CD1c-positive myeloid dendritic cell (primary cell): ENCODE results near the gene UBN2.
A peak's percentile ranks its signal among the peaks of the same experiment; 100 is the strongest.
"Not testable (repeated sequence)": the region's sequence is repeated elsewhere in the genome, so short reads cannot be mapped to it uniquely, and the experiment has no call there.

Experiments
- DNase-seq: peaks from one replicate; pipeline ENCODE4 v3.0.0-alpha.2; 2016; ENCODE audit errors: extremely low spot score

UBN2 gene

GRCh38 chr7:139230774-139231512, at the start of gene UBN2:
Gene UBN2, plus strand, starts transcription at chr7:139231237. Its CDS starts 248 bp downstream, at chr7:139231485.
- DNase-seq = peak; percentile 99

DNA sequence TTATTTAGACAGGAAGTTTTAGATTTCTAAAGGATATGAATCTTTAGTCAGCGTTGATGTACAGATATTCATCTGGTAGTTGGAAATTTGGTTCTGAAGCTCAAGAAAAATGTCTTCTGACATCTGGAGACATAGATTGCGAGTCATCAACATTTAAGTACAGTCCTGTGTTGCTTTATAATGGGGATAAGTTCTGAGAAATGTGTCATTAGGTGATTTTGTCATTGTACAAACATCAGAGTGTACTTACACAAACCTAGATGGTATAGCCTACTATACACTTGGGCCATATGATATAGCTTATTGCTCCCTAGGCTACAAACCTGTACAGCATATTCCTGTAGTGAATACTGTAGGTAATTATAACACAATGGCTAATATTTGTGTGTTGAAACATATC, 49.6 kb upstream of the UBN2 start:
- DNase-seq = no peak

- DNase-seq = no peak
These were observed 48.7 kb upstream of the UBN2 start for GRCh38 chr7:139182363-139182762.

DNA sequence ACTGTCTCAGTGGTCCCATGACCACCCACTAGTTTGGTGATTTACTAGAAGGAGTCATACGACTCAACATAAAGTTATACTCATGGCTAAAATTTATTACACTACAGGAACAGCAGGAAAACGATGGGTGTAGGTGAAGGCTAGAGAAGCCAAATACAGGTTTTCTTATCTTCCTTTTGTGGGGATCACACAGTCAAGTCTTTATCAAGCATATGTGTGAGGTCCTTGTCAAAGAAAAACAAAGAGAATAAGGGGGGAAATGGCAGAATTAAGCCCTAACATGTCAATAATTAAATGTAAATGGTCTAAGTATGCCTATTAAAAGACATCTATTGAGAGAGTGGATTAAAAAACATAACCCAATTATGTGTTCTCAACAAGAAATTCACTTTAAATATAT, 47.8 kb upstream of the UBN2 start:
- no peak for DNase-seq

DNA sequence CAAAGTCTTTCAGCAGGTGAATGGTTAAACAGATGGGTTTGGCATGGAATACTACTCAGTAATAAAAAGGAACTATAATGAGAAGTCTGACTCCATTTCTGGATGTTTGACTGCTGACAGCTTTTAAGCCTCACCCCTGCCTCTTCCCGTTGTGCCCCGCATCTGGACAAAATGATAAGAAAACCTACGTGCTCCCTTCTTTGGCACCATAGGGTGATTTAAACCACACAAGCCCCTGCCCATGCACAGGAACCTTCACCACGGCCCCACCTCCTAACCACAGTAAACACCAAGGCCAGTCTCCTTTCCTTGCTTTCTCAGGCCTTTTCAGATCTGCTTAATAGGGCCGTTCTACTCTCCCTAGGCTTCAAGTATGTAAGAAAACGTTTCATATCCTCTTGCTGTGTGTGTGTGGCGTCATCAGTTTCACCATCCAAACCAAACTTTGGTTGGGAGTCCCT, 47.1 kb upstream of the UBN2 start:
- peak; percentile 29 for DNase-seq

- no peak for DNase-seq
These were observed 44.9 kb upstream of the UBN2 start for GRCh38 chr7:139186146-139186545.

DNA sequence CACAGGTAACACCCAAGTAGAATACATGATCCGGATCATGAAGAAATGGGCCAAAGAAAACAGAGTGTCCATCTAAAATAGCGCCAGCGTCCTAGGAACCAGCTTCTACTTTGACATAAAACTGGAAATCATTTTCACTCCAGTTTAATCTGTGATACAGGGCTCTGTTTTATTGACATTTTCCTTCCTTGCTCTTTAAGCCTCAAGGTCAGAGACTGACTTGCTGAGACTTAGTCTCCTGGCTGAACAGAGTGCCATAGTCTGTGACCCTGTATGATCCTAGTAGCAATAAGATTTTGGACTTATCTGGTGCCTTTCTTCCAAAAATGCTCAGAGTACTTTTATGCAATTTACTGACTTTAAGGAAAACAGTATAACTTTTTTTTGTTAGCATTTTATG, 41.7 kb upstream of the UBN2 start:
- no peak for DNase-seq

DNA sequence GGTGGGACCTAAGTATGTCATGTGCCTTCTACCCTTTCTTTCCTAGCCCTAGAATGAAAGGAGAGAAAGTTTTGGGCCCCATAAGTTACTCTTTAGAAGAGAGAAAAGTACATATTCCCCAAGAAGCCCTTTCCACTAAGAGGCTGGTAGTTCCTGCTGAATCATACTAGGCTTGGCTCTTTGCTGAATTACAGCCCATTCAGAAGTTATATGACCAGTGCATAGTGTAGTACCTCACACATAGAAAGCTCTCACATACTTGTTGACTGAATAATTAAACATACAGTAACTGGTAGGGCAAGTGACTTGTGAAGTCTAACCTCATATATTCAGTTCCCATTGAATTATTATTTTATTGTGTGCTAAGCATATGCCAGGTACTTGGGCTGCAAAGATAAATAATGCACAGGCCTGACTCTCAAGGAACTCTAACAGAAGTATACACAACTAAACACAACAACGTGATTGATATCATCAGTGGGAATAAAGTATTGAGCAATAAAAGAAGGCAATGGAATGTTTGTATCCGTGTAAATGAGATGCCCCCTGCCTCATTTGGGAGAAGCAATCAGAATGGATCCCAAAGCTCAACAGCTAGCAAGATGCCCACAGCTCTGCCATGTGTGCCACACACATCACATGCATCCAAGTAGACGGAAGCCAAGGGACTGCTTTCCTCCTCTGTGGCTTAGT, 38.9 kb upstream of the UBN2 start:
- DNase-seq = no peak

DNA sequence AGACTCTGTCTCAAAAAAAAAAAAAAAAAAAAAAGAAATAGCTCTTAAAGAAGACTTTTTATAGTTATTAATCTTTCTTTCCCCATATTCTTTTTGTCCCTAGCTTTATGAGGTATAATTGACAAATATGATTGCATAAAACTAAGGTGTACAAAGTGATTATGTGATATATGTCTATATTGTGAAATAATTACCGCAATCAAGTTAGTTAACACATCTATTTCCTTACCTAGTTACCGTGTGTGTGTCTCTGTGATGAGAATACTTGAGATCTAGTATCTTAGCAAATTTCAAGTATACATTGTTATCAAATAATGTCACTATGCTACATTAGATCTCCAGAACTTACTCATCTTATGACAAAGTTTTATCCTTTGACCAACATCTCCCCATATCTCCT, 30.7 kb upstream of the UBN2 start:
- DNase-seq = no peak

- no peak for DNase-seq
These were observed 27.0 kb upstream of the UBN2 start for GRCh38 chr7:139203992-139204391.

- DNase-seq = no peak
These were observed 25.2 kb upstream of the UBN2 start for GRCh38 chr7:139205843-139206242.

DNA sequence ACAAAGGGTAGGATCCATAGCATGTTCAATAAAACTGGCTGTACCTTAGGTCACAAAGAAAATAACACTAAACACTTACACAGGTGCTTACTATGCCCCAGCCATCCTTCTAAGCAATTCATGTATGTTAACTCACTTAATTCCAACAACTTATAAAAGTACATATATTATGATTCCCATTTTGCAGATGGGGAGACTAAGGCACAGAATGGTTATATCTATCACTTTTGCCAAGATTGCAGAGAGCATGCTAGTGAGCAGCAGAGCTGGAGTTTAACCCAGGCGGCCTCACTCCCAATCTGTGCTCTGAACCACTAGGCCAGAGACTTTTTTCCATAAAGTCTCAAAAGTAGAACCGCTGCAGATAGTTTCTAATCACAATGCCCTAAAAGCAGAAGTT, 18.9 kb upstream of the UBN2 start:
- no peak for DNase-seq

DNA sequence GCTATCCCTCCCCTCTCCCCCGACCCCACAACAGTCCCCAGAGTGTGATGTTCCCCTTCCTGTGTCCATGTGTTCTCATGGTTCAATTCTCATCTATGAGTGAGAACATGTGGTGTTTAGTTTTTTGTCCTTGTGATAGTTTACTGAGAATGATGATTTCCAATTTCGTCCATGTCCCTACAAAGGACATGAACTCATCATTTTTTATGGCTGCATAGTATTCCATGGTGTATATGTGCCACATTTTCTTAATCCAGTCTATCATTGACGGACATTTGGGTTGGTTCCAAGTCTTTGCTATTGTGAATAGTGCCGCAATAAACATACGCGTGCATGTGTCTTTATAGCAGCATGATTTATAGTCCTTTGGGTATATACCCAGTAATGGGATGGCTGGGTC, 17.5 kb upstream of the UBN2 start:
- DNase-seq = not testable (repeated sequence)

DNA sequence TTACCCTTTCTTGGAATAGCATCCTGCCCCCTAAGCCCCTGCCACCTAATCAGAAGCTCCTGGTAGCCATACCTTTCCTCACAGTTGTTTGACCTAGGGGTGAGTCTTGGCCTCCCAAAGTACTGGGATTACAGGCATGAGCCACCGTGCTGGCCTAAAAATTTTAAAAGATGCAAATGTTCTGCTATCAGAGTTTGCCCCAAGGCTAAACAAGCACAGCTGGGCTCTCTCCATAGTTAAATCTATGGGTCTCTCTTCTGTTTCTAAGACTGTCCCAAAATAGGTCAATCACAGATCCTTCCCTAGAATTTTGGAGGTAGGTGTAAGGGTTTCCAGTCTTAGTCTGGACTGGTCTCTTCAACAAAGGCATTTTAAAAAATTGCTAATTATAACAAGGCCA, 12.9 kb upstream of the UBN2 start:
- no peak for DNase-seq

GRCh38 chr7:139224219-139224618, 6.8 kb upstream of the UBN2 start:
- no peak for DNase-seq

- DNase-seq = not testable (repeated sequence)
These were observed 6.2 kb upstream of the UBN2 start for GRCh38 chr7:139224836-139225235.

DNA sequence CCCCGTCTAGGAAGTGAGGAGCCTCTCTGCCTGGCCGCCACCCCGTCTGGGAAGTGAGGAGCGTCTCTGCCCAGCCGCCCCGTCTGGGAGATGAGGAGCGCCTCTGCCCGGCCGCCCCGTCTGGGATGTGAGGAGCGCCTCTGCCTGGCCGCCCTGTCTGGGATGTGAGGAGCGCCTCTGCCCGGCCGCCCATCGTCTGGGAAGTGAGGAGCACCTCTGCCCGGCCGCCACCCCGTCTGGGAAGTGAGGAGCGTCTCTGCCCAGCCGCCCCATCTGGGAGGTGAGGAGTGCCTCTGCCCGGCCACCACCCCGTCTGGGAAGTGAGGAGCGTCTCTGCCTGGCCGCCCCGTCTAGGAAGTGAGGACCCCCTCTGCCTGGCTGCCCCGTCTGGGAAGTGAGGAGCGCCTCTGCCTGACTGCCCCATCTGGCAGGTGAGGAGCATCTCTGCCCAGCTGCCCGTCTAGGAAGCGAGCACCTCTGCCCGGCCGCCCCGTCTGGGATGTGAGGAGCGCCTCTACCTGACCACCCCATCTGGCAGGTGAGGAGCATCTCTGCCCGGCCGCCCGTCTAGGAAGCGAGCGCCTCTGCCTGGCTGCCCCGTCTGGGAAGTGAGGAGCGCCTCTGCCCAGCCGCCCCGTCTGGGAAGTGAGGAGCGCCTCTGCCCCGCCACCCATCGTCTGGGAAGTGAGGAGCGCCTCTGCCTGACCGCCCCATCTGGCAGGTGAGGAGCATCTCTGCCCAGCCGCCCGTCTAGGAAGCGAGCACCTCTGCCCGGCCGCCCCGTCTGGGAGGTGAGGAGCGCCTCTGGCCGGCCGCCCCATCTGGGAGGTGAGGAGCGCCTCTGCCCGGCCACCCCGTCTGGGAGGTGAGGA, 5.5 kb upstream of the UBN2 start:
- DNase-seq = not testable (repeated sequence)

GRCh38 chr7:139226158-139226515, 4.9 kb upstream of the UBN2 start:
- DNase-seq = not testable (repeated sequence)

DNA sequence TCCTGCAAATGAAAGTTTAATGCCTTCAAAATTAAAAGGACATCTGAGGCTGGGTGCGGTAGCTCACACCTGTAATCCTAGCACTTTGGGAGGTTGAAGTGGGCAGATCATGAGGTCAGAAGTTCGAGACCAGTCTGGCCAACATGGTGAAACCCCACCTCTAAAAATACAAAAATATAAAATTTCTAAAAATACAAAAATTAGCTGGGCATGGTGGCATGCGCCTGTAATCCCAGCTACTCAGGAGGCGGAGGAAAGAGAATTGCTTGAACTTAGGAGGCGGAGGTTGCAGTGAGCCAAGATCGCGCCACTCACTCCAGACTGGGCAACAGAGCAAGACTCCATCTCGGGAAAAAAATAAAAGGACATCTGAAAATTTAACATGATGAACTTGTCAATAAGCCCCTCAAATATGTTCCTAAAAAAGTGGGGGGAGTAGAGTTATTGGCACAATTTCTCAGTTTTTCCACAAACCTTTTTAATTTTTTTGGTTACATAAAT, 4.0 kb upstream of the UBN2 start:
- DNase-seq = not testable (repeated sequence)

DNA sequence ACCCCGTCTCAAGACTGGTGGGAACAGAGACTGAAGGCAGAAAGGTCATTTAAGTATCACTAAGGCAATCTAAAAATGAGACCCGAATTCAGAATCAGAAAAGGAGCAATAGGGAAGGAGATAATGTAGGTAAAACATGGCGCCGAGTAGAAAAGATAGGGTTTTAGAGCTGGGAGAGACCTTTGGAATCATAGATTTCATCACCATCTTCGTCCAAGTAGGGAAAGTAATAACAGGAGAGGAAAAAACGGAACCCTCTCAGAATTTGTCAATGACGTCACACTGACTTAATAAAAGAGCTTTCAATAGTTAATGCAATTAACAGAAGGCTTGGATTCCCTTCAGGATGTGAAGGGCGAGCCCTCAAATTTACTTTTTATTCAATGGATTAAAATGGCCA, 1.0 kb upstream of the UBN2 start:
- no peak for DNase-seq

DNA sequence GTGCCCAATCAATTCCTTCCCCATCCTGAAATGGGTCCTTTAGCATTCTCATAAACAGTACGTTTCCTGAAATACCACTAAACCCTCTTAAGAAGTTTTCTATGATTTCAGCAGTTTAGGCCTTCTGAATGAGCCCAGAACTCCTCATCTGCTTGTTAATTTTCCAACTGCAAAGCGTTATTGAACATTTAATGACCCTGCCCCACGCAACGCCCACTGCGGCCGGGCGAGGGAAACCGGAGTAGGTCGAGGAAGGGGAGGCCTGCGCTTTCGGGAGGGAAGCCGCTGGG, 608 bp upstream of the UBN2 start:
- no peak for DNase-seq
